HCT116 (cell line): ENCODE data around the gene TM7SF2.

Source experiments
- ATF3 ChIP-seq: IDR thresholded peaks from 2 replicates; pipeline ENCODE4 v1.6.1; 2012
- CTCF ChIP-seq, 3 experiments: fragments of 200-600 bp in 1 of 3; sonication (generic) in 1 of 3; IDR thresholded peaks in 2 of 3; conservative IDR thresholded peaks in 1 of 3; 2 replicates each; pipeline ENCODE4 v1.5.1; 2012 to 2017; ENCODE audit warnings: low read depth in 2 of 3, low read length in 2 of 3, antibody characterized with exemption in 1 of 3, borderline replicate concordance in 1 of 3, control low read depth in 1 of 3, mild to moderate bottlenecking in 1 of 3, mixed read lengths in 1 of 3, mixed run types in 1 of 3, moderate library complexity in 1 of 3; ENCODE audit not compliant: insufficient read depth in 1 of 3
- EZH2 ChIP-seq: fragments of 200-600 bp; sonication (generic); IDR thresholded peaks from 2 replicates; pipeline ENCODE4 v1.6.1; 2017; ENCODE audit warnings: antibody characterized with exemption, mixed run types
- EZH2phosphoT487 ChIP-seq: fragments of 200-600 bp; IDR thresholded peaks from 2 replicates; pipeline ENCODE4 v1.6.1; 2018; ENCODE audit warnings: antibody characterized with exemption, borderline replicate concordance
- POLR2A ChIP-seq: IDR thresholded peaks from 2 replicates; pipeline ENCODE4 v1.7.0; 2011; ENCODE audit warnings: borderline replicate concordance; ENCODE audit not compliant: insufficient read depth, insufficient read length; ENCODE audit errors: extremely low read depth
- ZBTB33 ChIP-seq: IDR thresholded peaks from 2 replicates; pipeline ENCODE4 v1.6.1; 2011; ENCODE audit warnings: mild to moderate bottlenecking, low read length, moderate library complexity; ENCODE audit not compliant: insufficient replicate concordance; ENCODE audit errors: extremely low read depth

- TF ChIP-seq CTCF (IDR thresholded peaks at IDR 0.05 in 2 of 3, conservative IDR thresholded peaks at IDR 0.05 in 1 of 3; ENCODE audit: borderline replicate concordance in 1 of 3, insufficient read depth in 1 of 3, low read depth in 2 of 3, low read length in 2 of 3) (no peak), ATF3 (no peak), EZH2 (no peak), EZH2phosphoT487 (no peak), ZBTB33 (no peak), POLR2A (no peak)
Observed at GRCh38 chr11:65077451-65077850, 34.2 kb upstream of the TM7SF2 start.
